ENCODE data around the gene LRBA.

DNA sequence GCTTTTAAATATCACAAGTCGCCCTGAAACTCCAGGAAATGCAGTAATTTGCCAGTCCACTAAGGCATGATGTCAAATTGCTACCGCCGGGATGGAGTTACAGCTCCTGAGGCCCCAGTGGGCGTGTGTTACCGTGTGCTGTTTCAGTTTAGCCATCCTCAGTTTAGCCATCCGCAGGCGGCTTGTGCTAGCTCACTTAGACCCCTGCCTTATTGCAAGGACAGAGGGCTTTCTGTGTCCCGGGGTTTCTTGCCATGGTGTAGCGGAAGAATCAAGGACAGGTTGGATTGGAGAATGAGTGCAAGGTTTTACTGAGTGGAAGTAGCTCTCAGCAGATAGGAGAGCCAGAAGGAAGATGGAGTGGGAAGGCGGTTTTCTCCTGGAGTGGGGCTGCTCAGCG lies 33.8 kb upstream of the LRBA start:
- TF ChIP-seq, protein P1, sequence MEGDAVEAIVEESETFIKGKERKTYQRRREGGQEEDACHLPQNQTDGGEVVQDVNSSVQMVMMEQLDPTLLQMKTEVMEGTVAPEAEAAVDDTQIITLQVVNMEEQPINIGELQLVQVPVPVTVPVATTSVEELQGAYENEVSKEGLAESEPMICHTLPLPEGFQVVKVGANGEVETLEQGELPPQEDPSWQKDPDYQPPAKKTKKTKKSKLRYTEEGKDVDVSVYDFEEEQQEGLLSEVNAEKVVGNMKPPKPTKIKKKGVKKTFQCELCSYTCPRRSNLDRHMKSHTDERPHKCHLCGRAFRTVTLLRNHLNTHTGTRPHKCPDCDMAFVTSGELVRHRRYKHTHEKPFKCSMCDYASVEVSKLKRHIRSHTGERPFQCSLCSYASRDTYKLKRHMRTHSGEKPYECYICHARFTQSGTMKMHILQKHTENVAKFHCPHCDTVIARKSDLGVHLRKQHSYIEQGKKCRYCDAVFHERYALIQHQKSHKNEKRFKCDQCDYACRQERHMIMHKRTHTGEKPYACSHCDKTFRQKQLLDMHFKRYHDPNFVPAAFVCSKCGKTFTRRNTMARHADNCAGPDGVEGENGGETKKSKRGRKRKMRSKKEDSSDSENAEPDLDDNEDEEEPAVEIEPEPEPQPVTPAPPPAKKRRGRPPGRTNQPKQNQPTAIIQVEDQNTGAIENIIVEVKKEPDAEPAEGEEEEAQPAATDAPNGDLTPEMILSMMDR (IDR thresholded peaks at IDR 0.05; ENCODE audit: low read length) = no peak
- no peak for TF ChIP-seq EZH2 (IDR thresholded peaks at IDR 0.05; ENCODE audit: borderline replicate concordance, low read length)

Data from OCI-LY1 (cell line).